ENCODE data around the gene ZNF660.

DNA sequence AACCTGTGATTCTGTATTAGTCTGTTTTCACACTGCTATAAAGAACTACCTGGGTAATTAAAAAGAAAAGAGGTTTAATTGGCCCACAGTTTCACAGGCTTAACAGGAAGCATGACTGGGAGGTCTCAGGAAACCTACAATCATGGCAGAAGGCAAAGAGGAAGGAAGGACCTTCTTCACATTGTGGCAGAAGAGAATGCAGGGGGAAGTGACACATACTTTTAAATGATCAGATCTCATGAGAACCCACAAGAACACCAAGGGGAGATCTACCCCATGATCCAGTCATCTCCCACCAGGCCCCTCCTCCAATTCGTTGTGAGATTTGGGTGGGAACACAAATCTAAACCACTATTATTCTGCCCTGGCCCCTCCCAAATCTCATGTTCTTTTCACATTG, 23.7 kb upstream of the ZNF660 start:
- TF ChIP-seq FOXK2 (IDR thresholded peaks at IDR 0.05): no peak
- no peak for TF ChIP-seq FOXM1 (IDR thresholded peaks at IDR 0.05; ENCODE audit: borderline replicate concordance)
- no peak for TF ChIP-seq SUZ12 (IDR thresholded peaks at IDR 0.05)
